ENCODE data around the gene ATP8B3. TPM values are rescaled to one million over a fixed set of nuclear protein-coding genes. Genes with fewer than 3 reads are reported as not detected.

Gene ATP8B3
- total RNA-seq, 2 donors from 2014 or later: 0.51 to 0.74 TPM

GRCh38 chr19:1817553-1818179 is 5.6 kb upstream of the ATP8B3 start:
- DNase-seq (ENCODE audit: low spot score): no peak
- no peaks in the 10 kb centered on the region for H3K27me3 ChIP-seq
- H3K4me3 ChIP-seq: no peak overlapping the region

GRCh38 chr19:1816530-1817298 is 4.6 kb upstream of the ATP8B3 start:
- Histone ChIP-seq H3K27me3 (no peaks in the 10 kb centered on the region), H3K9me3 (no peaks in the 10 kb centered on the region), H3K4me3 (no peak overlapping the region), H3K27ac (no peak overlapping the region), H3K4me1 (peaks cover 0 to 18% of the 10 kb centered on the region in 2 donors), H3K36me3 (peaks cover 67% of the 10 kb centered on the region)
- DNase-seq (ENCODE audit: low spot score): no peak
- TF ChIP-seq CTCF (IDR thresholded peaks at IDR 0.05): no peak

More at GRCh38 chr19:1817553-1818179, 5.6 kb upstream of the ATP8B3 start:
- Histone ChIP-seq H3K4me1 (peaks cover 0 to 11% of the 10 kb centered on the region in 2 donors), H3K27ac (no peak overlapping the region), H3K36me3 (peaks cover 76% of the 10 kb centered on the region), H3K9me3 (no peaks in the 10 kb centered on the region)
- TF ChIP-seq CTCF (IDR thresholded peaks at IDR 0.05): no peak

- peaks cover 0 to 24% of the 10 kb centered on the region in 2 donors for H3K4me1 ChIP-seq
- TF ChIP-seq CTCF (IDR thresholded peaks at IDR 0.05): no peak
- DNase-seq (ENCODE audit: low spot score): no peak
- no peaks in the 10 kb centered on the region for H3K27me3 ChIP-seq
- peaks cover 58% of the 10 kb centered on the region for H3K36me3 ChIP-seq
- no peak overlapping the region for H3K4me3 ChIP-seq
- H3K9me3 ChIP-seq: no peaks in the 10 kb centered on the region
- no peak overlapping the region for H3K27ac ChIP-seq
Observed at GRCh38 chr19:1815605-1816529, 3.8 kb upstream of the ATP8B3 start.

GRCh38 chr19:1814833-1815604 is 2.9 kb upstream of the ATP8B3 start:
- H3K36me3 ChIP-seq: peaks cover 51% of the 10 kb centered on the region
- H3K4me1 ChIP-seq: peaks cover 0 to 24% of the 10 kb centered on the region in 2 donors
- TF ChIP-seq CTCF (IDR thresholded peaks at IDR 0.05): no peak
- H3K27ac ChIP-seq: no peak overlapping the region
- no peaks in the 10 kb centered on the region for H3K27me3 ChIP-seq
- DNase-seq (ENCODE audit: low spot score): no peak
- H3K9me3 ChIP-seq: no peaks in the 10 kb centered on the region
- H3K4me3 ChIP-seq: no peak overlapping the region

- Histone ChIP-seq H3K4me3 (no peak overlapping the region), H3K4me1 (peaks cover 0 to 24% of the 10 kb centered on the region in 2 donors), H3K36me3 (peaks cover 45% of the 10 kb centered on the region), H3K27me3 (no peaks in the 10 kb centered on the region), H3K27ac (no peak overlapping the region), H3K9me3 (no peaks in the 10 kb centered on the region)
- DNase-seq (ENCODE audit: low spot score): no peak
- no peak for TF ChIP-seq CTCF (IDR thresholded peaks at IDR 0.05)
Observed at GRCh38 chr19:1814391-1814790, 2.3 kb upstream of the ATP8B3 start.
